ENCODE data around the gene MCC. TPM values are rescaled to one million over a fixed set of nuclear protein-coding genes. Genes with fewer than 3 reads are reported as not detected.

MCC gene
- total RNA-seq, 4 donors from 2014 or later = 57.7 to 91.5 (median 76.0) TPM

- intact Hi-C loops (cut with DNase I; ENCODE audit: low total_unique reads) = no loop called here
- DNase-seq (ENCODE audit: low spot score in 2 of 2) = no peak
- TF ChIP-seq POLR2A (IDR thresholded peaks at IDR 0.05) = no peak
- no peak for TF ChIP-seq CTCF (IDR thresholded peaks at IDR 0.05)
- H3K4me3 ChIP-seq (ENCODE audit: low read depth, poor library complexity, severe bottlenecking) = no peak overlapping the region
- 88 to 89% methylated on average over 3 of the region's 3 CpGs for WGBS, 2 donors
These were observed 416.9 kb downstream of the MCC start for GRCh38 chr5:113071401-113071800.

GRCh38 chr5:113070901-113071300 lies 417.4 kb downstream of the MCC start:
- intact Hi-C loops (cut with DNase I; ENCODE audit: low total_unique reads) = no loop called here
- WGBS, 2 donors = 78 to 88% methylated on average over 5 of the region's 5 CpGs

GRCh38 chr5:113068559-113068958 lies 419.7 kb downstream of the MCC start:
- intact Hi-C loops (cut with DNase I; ENCODE audit: low total_unique reads) = no loop called here
- no peak overlapping the region for H3K4me3 ChIP-seq (ENCODE audit: low read depth, poor library complexity, severe bottlenecking)
- DNase-seq (ENCODE audit: low spot score in 2 of 2) = peak in 1 of 2 donors; percentile 66
- no peak for TF ChIP-seq POLR2A (IDR thresholded peaks at IDR 0.05)
- no peak for TF ChIP-seq CTCF (IDR thresholded peaks at IDR 0.05)
- 67 to 69% methylated on average over 2 of the region's 2 CpGs for WGBS, 2 donors

More at GRCh38 chr5:113070901-113071300, 417.4 kb downstream of the MCC start:
- no peak overlapping the region for H3K4me3 ChIP-seq (ENCODE audit: low read depth, poor library complexity, severe bottlenecking)
- no peak for DNase-seq (ENCODE audit: low spot score in 2 of 2)
- TF ChIP-seq POLR2A (IDR thresholded peaks at IDR 0.05) (no peak), CTCF (IDR thresholded peaks at IDR 0.05) (no peak)

- 89 to 92% methylated on average over 19 of the region's 19 CpGs for WGBS, 2 donors
- no peak overlapping the region for H3K4me3 ChIP-seq (ENCODE audit: low read depth, poor library complexity, severe bottlenecking)
- no peak for TF ChIP-seq CTCF (IDR thresholded peaks at IDR 0.05)
- no peak for TF ChIP-seq POLR2A (IDR thresholded peaks at IDR 0.05)
- peak in 1 of 2 donors; percentile 60 for DNase-seq (ENCODE audit: low spot score in 2 of 2)
- intact Hi-C loops (cut with DNase I; ENCODE audit: low total_unique reads) = no loop called here
These were observed 420.5 kb downstream of the MCC start for GRCh38 chr5:113067635-113068344.

- TF ChIP-seq CTCF (IDR thresholded peaks at IDR 0.05) = no peak
- TF ChIP-seq POLR2A (IDR thresholded peaks at IDR 0.05) = no peak
- WGBS, 2 donors = 83 to 84% methylated on average over 2 of the region's 2 CpGs
- intact Hi-C loops (cut with DNase I; ENCODE audit: low total_unique reads) = no loop called here
These were observed 422.6 kb downstream of the MCC start for GRCh38 chr5:113065626-113066025.

DNA sequence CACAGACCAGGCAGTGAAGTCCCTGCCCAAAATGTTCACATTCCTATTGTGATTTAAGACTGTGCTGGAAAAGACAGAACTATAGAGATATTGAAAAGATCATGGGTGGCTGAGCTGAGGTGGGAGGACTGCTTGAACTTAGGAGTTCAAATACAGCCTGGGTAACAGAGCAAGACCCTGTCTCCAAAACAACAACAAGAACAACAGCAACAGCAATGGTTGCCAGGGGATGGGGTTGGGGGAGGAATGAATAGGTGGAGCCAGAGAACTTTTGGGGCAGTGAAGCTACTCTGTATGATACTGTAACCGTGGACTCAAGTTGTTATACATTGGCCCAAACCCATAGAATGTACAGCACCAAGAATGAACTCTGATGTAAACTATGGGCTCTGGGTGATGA lies 423.4 kb downstream of the MCC start:
- intact Hi-C loops (cut with DNase I; ENCODE audit: low total_unique reads) = no loop called here
- WGBS, 2 donors = 90 to 100% methylated on average over 1 of the region's 1 CpG
- TF ChIP-seq CTCF (IDR thresholded peaks at IDR 0.05) (no peak), POLR2A (IDR thresholded peaks at IDR 0.05) (no peak)
- no peak overlapping the region for H3K4me3 ChIP-seq (ENCODE audit: low read depth, poor library complexity, severe bottlenecking)
- no peak for DNase-seq (ENCODE audit: low spot score in 2 of 2)

More at GRCh38 chr5:113065626-113066025, 422.6 kb downstream of the MCC start:
- no peak overlapping the region for H3K4me3 ChIP-seq (ENCODE audit: low read depth, poor library complexity, severe bottlenecking)
- DNase-seq (ENCODE audit: low spot score in 2 of 2) = no peak
